Effector memory CD8-positive, alpha-beta T cell (primary cell): Measurements from ENCODE around the gene TMEM220.

Source experiments
- ATAC-seq: fragments of 150-1000 bp; cut with Tn5 transposase; replicated peaks from 2 replicates; pipeline ENCODE4 v1.10.0; 2021; ENCODE audit warnings: mild to moderate bottlenecking, moderate library complexity
- DNase-seq, 3 experiments: peaks; one replicate each; pipeline ENCODE4 v3.0.0; 2021
- H3K27ac Mint-ChIP-seq, 2 donors: one replicate each; pipeline ENCODE4 v1.8.0; 2022; ENCODE audit warnings: mild to moderate bottlenecking in 2 of 2, mixed read lengths in 2 of 2, moderate library complexity in 2 of 2
- H3K27me3 Mint-ChIP-seq, 2 donors: one replicate each; pipeline ENCODE4 v1.8.0; 2022; ENCODE audit warnings: mixed read lengths in 2 of 2
- H3K36me3 Mint-ChIP-seq: one replicate; pipeline ENCODE4 v1.8.0; 2022; ENCODE audit warnings: mild to moderate bottlenecking, moderate library complexity, mixed read lengths; ENCODE audit not compliant: insufficient read depth
- H3K4me1 Mint-ChIP-seq, 2 donors: one replicate each; pipeline ENCODE4 v1.8.0; 2022; ENCODE audit warnings: low read depth in 2 of 2, mixed read lengths in 2 of 2
- H3K4me3 Mint-ChIP-seq, 2 donors: one replicate each; pipeline ENCODE4 v1.8.0; 2022; ENCODE audit warnings: mild to moderate bottlenecking in 2 of 2, mixed read lengths in 2 of 2, moderate library complexity in 2 of 2
- H3K9me3 Mint-ChIP-seq, 2 donors: one replicate each; pipeline ENCODE4 v1.8.0; 2022; ENCODE audit warnings: mixed read lengths in 2 of 2

The TMEM220 gene

GRCh38 chr17:10748531-10749181 lies 18.8 kb upstream of the TMEM220 start:
- no peaks in the 10 kb centered on the region for H3K9me3 Mint-ChIP-seq
- ATAC-seq (no peak), DNase-seq (no peak)
- peaks cover 2% of the 10 kb centered on the region for H3K36me3 Mint-ChIP-seq
- H3K27ac Mint-ChIP-seq = no peak overlapping the region
- H3K27me3 Mint-ChIP-seq = peaks cover 27 to 33% of the 10 kb centered on the region in 2 donors
- peaks cover 4 to 5% of the 10 kb centered on the region in 2 donors for H3K4me1 Mint-ChIP-seq
- no peak overlapping the region for H3K4me3 Mint-ChIP-seq

- Mint-ChIP-seq H3K9me3 (no peaks in the 10 kb centered on the region), H3K27me3 (peaks cover 31 to 54% of the 10 kb centered on the region in 2 donors), H3K4me3 (no peak overlapping the region), H3K36me3 (peaks cover 2% of the 10 kb centered on the region), H3K4me1 (peaks cover 4 to 5% of the 10 kb centered on the region in 2 donors), H3K27ac (no peak overlapping the region)
- no peak for DNase-seq
- no peak for ATAC-seq
Observed at GRCh38 chr17:10745231-10745630, 15.4 kb upstream of the TMEM220 start.

- H3K27ac Mint-ChIP-seq = no peak overlapping the region
- no peak for DNase-seq
- H3K27me3 Mint-ChIP-seq = peaks cover 30 to 58% of the 10 kb centered on the region in 2 donors
- H3K4me3 Mint-ChIP-seq = no peak overlapping the region
- no peaks in the 10 kb centered on the region for H3K9me3 Mint-ChIP-seq
- H3K36me3 Mint-ChIP-seq = peaks cover 2% of the 10 kb centered on the region
- peak; percentile 54 for ATAC-seq
- peaks cover 4 to 5% of the 10 kb centered on the region in 2 donors for H3K4me1 Mint-ChIP-seq
Observed at GRCh38 chr17:10744501-10745000, 14.7 kb upstream of the TMEM220 start.

- Mint-ChIP-seq H3K4me3 (no peak overlapping the region), H3K27me3 (peaks cover 28 to 56% of the 10 kb centered on the region in 2 donors), H3K27ac (no peak overlapping the region), H3K4me1 (peaks cover 3 to 5% of the 10 kb centered on the region in 2 donors), H3K9me3 (no peaks in the 10 kb centered on the region), H3K36me3 (peaks cover 2% of the 10 kb centered on the region)
- no peak for DNase-seq
- no peak for ATAC-seq
Observed at GRCh38 chr17:10743316-10744009, 13.6 kb upstream of the TMEM220 start.

- Mint-ChIP-seq H3K27me3 (peaks cover 26 to 48% of the 10 kb centered on the region in 2 donors), H3K9me3 (no peaks in the 10 kb centered on the region), H3K4me3 (no peak overlapping the region), H3K27ac (no peak overlapping the region), H3K36me3 (peaks cover 2% of the 10 kb centered on the region), H3K4me1 (peaks cover 3 to 5% of the 10 kb centered on the region in 2 donors)
- ATAC-seq = no peak
- DNase-seq = no peak
Observed at GRCh38 chr17:10742431-10742830, 12.6 kb upstream of the TMEM220 start.

GRCh38 chr17:10741416-10742135 lies 11.8 kb upstream of the TMEM220 start:
- Mint-ChIP-seq H3K27me3 (peaks cover 26 to 51% of the 10 kb centered on the region in 2 donors), H3K27ac (no peak overlapping the region), H3K4me3 (no peak overlapping the region), H3K4me1 (peaks cover 5 to 9% of the 10 kb centered on the region in 2 donors), H3K9me3 (no peaks in the 10 kb centered on the region), H3K36me3 (peaks cover 2% of the 10 kb centered on the region)
- DNase-seq = no peak
- ATAC-seq = no peak

- Mint-ChIP-seq H3K27me3 (peaks cover 28 to 66% of the 10 kb centered on the region in 2 donors), H3K9me3 (no peaks in the 10 kb centered on the region), H3K36me3 (peaks cover 2% of the 10 kb centered on the region), H3K27ac (no peak overlapping the region), H3K4me3 (no peak overlapping the region), H3K4me1 (peaks cover 3 to 5% of the 10 kb centered on the region in 2 donors)
- DNase-seq (no peak), ATAC-seq (no peak)
Observed at GRCh38 chr17:10739386-10739785, 9.6 kb upstream of the TMEM220 start.

GRCh38 chr17:10738521-10739258 lies 8.9 kb upstream of the TMEM220 start:
- no peak for DNase-seq
- Mint-ChIP-seq H3K27ac (no peak overlapping the region), H3K4me3 (no peak overlapping the region)

GRCh38 chr17:10737736-10738135 lies 7.9 kb upstream of the TMEM220 start:
- Mint-ChIP-seq H3K9me3 (no peaks in the 10 kb centered on the region), H3K4me3 (no peak overlapping the region), H3K27me3 (peaks cover 36 to 73% of the 10 kb centered on the region in 2 donors), H3K36me3 (no peaks in the 10 kb centered on the region), H3K4me1 (peaks cover 3 to 5% of the 10 kb centered on the region in 2 donors), H3K27ac (no peak overlapping the region)
- DNase-seq (no peak), ATAC-seq (no peak)

More at GRCh38 chr17:10738521-10739258, 8.9 kb upstream of the TMEM220 start:
- ATAC-seq = no peak
- Mint-ChIP-seq H3K9me3 (no peaks in the 10 kb centered on the region), H3K4me1 (peaks cover 3 to 5% of the 10 kb centered on the region in 2 donors), H3K27me3 (peaks cover 30 to 66% of the 10 kb centered on the region in 2 donors), H3K36me3 (no peaks in the 10 kb centered on the region)

GRCh38 chr17:10737168-10737622 lies 7.4 kb upstream of the TMEM220 start:
- H3K27me3 Mint-ChIP-seq = peaks cover 36 to 73% of the 10 kb centered on the region in 2 donors

GRCh38 chr17:10735821-10736220 lies 6.0 kb upstream of the TMEM220 start:
- DNase-seq = no peak
- no peaks in the 10 kb centered on the region for H3K36me3 Mint-ChIP-seq
- H3K4me3 Mint-ChIP-seq = no peak overlapping the region
- ATAC-seq = no peak
- H3K4me1 Mint-ChIP-seq = peaks cover 5 to 6% of the 10 kb centered on the region in 2 donors
- H3K9me3 Mint-ChIP-seq = no peaks in the 10 kb centered on the region
- peaks cover 44 to 68% of the 10 kb centered on the region in 2 donors for H3K27me3 Mint-ChIP-seq
- no peak overlapping the region for H3K27ac Mint-ChIP-seq

More at GRCh38 chr17:10737168-10737622, 7.4 kb upstream of the TMEM220 start:
- Mint-ChIP-seq H3K36me3 (no peaks in the 10 kb centered on the region), H3K9me3 (no peaks in the 10 kb centered on the region), H3K4me3 (peak overlapping the region in 1 of 2 donors; percentile 18), H3K27ac (no peak overlapping the region), H3K4me1 (peaks cover 3 to 5% of the 10 kb centered on the region in 2 donors)
- ATAC-seq = no peak
- DNase-seq = no peak

GRCh38 chr17:10735251-10735650 lies 5.4 kb upstream of the TMEM220 start:
- Mint-ChIP-seq H3K36me3 (no peaks in the 10 kb centered on the region), H3K4me1 (peaks cover 6 to 12% of the 10 kb centered on the region in 2 donors), H3K9me3 (no peaks in the 10 kb centered on the region), H3K27ac (no peak overlapping the region), H3K27me3 (peaks cover 46 to 68% of the 10 kb centered on the region in 2 donors), H3K4me3 (no peak overlapping the region)
- ATAC-seq (no peak), DNase-seq (no peak)

GRCh38 chr17:10733666-10734065 lies 3.8 kb upstream of the TMEM220 start:
- ATAC-seq (no peak), DNase-seq (no peak)
- H3K4me3 Mint-ChIP-seq = no peak overlapping the region
- no peaks in the 10 kb centered on the region for H3K9me3 Mint-ChIP-seq
- no peak overlapping the region for H3K27ac Mint-ChIP-seq
- no peaks in the 10 kb centered on the region for H3K36me3 Mint-ChIP-seq
- H3K27me3 Mint-ChIP-seq = peaks cover 43 to 62% of the 10 kb centered on the region in 2 donors
- peaks cover 8 to 16% of the 10 kb centered on the region in 2 donors for H3K4me1 Mint-ChIP-seq
